Medulla oblongata (tissue), 1 donor: Measurements from ENCODE around the gene SEC22C.
A peak's percentile ranks its signal among the peaks of the same experiment; 100 is the strongest.
"Not testable (repeated sequence)": the region's sequence is repeated elsewhere in the genome, so short reads cannot be mapped to it uniquely, and the experiment has no call there.

ENCODE experiments used
- DNase-seq: peaks from one replicate; pipeline ENCODE4 v3.0.0-alpha.2; 2015; ENCODE audit errors: extremely low spot score

Gene SEC22C

DNA sequence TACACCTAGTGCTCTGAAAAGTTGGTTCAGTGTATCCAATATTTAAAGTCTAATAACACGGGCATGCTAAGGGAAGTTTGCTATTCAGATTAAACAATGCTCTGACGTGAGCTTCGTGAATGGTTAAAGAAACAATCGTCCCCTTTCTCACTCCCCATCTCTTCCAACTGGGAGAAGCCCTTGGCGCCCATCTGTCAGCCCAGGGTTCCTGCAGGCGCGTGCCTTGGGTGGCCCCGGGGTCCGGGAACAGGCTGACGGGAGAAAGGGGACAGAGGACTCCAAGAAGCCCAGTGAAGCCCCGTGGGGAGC, 413 bp downstream of the SEC22C start:
- DNase-seq, result peak; percentile 21

DNA sequence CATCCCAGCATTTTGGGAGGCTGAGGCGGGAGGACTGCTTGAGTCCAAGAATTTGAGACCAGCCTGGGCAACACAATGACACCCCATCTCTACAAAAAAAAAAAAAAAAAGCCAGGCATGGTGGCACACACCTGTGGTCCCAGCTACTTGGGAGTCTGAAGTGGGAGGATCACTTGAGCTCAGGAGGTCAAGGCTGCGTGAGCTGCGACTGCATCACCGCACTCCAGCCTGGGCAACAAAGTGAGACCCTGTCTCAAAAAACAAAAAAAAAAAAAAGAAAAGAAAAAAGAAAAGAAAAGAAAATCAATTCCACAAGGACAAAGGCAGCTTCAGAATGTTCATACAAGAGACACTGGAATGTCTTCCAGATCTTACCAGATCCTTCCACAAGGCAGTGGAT, 2.4 kb downstream of the SEC22C start:
- not testable (repeated sequence) for DNase-seq

DNA sequence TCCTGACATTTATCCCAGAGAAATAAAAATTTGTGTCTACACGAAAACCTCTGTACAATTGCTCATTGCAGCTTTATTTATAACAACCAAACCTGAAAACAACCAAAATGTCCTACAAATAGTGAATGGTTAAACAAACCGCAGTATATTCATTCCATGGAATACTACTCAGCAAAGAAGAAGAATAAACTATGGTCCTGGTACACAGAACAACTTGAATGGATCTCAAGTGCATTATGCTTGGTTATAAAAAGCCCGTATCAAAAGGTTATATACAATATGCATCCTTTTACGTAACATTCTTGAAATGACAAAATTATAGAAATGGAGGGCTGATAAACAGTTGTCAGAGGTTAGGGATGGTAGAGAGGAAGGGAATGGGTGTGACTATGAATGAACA, 3.7 kb downstream of the SEC22C start:
- DNase-seq, result no peak

DNA sequence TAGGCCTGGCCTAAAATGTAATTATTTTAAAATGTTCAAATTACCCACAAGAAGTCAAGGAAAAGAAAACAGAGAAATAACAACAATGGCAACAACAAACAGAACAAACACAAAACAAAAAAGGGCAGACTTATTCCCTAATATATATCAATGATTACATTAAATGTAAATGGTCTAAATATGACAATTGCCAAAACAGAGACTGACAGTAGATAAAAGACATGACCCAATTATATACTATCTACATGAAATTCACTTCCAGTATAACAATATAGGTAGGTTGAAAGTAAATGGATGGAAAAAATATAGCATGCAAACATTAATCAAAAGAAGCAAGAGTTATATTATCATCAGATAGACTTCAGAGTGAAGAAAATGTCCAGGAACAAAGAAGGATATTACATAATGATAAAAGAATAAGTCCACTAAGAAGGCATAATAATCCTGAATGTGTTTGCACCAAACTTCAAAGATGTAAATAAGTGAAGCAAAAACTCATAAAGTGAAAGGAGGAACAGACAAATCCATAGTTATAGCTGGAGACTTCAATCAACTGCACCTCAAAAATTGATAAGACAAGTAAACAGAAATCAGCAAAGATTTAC, 6.5 kb downstream of the SEC22C start:
- DNase-seq, result no peak

DNA sequence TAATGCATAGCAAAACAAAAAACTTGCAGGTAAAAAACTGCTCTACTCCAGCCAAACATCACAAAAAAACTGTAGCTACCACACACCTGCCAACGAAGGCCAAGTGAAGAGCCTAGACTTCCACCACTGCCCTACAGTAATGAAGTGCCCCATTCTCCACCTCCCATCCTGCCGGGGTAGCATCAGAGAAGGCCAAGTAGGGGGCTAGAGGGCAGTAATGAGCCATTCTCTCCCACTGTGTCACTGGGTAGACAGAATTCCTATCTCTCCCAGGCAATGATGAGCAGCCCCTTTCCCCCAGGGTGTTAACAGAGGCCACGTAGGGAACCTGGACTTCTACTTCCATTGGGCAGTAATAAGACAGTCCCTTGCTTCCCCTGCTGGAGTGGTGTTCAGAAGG, 9.5 kb downstream of the SEC22C start:
- peak; percentile 60 for DNase-seq

DNA sequence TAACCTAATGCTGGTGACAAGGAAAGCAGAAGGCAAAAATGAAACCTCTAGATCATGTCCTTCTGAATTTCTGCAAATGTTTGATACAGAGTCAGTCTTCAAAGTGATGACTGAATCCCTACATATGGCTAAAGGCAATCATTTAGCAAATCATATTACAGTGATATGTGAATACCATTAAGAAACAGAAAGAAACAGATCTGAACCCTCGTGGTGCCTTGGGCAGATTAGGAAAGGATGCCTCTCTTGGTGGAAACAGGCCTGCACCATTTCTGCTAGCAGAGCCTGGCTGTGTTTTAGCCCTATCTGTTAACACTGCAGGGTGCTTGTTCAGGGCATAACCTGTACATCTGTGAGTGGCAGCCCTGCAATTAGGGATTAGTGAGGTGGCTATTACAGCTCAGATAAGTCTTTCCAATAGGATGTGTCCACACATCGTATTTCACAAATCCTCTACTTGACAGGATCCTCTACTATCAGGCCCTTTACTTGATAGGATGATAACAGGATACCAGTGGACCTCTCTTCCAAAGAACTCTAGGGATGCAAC, 12.1 kb downstream of the SEC22C start:
- no peak for DNase-seq

DNA sequence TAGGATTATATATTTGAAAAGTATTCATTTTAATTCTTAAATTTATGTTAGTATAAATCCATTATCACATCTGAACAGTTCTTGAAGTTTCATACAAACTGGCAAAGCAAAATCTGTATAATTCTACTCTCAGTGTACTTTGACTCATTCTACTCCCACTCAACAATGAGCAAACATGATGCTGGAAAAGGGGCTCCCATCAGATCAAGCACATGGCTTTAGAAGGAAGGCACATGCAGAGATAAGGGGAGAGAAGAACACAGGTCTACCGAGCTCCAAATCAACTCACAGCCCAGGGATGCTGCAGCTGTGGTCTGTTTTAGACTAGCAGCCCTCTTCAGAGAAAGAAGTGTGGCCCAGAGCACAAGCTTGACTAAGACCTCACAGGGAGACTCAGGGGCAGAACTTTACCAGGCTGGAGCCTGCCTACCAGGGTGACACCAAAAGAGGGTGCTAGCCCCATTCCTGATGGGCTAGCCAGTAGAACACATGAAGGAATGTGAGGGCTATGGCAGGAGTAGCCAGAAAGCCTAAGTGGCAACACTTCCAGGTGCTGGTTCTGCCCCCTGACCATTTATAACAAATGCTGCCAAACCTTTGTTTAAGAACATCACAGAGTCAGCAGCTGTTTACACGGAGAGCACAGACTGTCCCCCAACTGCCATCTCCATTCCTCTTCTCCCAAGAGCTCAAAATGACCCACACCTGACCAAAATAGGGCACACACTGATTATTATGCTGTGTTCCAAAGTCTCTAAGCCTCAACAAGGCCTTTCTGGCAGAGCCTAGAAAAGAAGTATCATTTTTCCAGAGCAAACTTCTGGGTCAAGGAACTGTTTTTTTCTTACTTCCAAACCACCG, 19.5 kb downstream of the SEC22C start:
- no peak for DNase-seq

DNA sequence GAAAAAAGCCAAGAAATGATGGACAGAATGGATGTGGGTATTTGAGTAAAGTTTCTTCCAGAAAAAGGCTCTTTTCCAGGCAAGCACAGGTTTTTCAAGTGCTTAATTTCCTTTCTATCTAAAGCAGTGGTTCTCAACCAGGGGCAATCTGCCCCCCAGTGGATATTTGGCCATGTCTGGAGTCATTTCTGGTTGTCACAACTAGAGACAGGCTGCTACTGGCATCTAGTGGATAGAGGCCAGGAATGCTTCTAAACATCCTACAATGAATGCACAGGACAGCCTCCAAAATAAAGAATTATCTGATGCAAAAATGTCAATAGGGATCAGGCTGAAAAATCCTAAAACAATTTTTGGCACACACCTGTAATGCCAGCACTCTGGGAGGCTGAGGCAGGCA, 23.9 kb downstream of the SEC22C start:
- no peak for DNase-seq

DNA sequence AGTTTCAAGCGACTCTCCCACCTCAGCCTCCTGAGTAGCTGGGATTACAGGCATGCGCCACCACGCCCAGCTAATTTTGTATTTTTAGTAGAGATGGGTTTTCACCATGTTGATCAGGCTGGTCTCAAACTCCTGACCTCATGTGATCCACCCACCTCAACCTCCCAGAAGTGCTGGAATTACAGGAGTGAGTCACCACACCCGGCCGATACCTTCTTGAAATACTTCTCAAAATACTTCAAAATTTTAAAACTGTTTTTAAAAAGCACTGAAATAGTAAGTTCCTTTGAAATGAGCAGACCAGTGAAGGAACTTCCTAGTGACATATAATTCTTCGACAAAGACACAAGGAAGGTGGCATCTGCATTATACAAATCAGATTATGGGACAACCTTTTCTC, 24.9 kb downstream of the SEC22C start:
- not testable (repeated sequence) for DNase-seq

DNA sequence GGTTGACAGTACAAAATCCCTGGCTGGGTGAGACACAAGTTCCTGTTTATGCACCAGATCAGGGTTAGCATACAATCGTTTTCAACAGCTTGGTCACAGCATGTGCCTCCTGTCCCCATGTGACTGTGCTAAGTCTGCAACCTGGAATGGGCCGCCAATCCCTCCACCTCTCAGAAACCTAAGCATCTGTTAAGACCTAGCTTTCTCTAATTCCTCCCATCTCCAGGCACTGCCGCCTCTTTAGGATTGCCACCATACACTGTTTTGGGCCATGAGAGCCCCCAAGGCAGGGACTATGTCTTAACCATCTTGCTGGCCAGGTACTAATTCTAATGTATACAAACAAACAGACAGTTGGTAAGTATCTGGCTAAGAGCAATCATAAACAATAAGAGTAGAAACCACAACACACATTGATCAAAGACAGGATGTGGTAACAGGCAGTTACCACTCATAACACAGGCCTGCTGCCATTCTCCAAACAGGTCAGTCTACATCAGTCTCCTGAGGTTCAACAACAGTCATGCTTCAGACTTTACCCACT, 25.6 kb downstream of the SEC22C start:
- no peak for DNase-seq

DNA sequence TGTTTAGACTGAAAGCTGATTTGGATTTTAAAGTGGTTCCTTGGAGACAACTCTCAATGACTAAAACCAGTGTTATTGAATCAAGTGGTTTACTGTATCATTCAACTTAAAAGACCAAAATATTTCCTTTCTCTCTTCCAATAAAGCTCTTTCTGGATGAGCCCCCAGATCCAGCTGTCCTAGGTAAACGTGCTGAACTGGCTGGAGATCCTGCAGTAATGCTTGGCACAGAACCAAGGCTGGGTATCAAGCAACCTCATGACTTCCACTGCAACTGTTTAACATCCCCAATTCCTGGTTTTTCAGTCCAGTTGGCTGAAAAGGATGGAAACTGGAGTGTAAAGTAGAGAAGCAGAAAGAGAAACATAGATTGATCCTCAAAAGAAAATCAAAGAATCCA, 28.9 kb downstream of the SEC22C start:
- no peak for DNase-seq

DNA sequence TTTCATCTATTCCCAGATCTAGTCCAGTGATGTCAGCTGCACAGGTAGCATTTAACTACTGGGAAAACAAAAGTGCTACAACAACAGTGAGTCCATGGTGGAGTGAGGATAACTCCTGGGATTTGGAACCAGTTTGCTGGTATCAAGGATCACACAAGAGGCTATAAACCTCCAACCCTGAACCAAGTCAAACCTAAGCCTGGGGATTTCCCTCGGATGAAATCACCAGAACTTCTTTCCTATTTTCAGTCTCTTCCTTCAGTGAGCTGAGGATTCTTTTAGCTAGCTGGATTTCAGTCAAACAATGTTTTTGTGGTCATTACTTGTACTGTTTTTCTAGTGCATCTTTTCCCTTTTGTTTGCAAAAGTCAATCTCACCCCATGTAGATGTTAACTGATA, 31.5 kb downstream of the SEC22C start:
- no peak for DNase-seq

DNA sequence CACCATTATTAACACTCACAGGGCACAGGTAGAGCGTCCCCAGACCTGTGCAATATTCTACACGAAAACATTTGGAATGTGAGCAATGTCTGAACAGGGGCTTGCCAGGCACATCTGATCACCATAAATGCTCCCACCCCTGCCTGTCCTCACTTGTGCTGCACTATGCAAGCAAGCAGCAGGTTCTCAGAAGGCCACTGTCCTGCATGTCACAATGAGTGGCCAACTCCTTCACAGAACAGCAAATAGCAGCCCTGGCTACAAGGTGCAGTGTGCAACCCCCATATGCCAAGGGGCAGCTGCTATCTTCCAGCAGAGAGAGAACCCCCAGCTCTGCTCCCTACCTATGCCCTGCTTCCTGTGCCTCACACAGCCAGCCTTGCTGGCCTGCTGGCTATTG, 32.6 kb downstream of the SEC22C start:
- DNase-seq, result no peak

DNA sequence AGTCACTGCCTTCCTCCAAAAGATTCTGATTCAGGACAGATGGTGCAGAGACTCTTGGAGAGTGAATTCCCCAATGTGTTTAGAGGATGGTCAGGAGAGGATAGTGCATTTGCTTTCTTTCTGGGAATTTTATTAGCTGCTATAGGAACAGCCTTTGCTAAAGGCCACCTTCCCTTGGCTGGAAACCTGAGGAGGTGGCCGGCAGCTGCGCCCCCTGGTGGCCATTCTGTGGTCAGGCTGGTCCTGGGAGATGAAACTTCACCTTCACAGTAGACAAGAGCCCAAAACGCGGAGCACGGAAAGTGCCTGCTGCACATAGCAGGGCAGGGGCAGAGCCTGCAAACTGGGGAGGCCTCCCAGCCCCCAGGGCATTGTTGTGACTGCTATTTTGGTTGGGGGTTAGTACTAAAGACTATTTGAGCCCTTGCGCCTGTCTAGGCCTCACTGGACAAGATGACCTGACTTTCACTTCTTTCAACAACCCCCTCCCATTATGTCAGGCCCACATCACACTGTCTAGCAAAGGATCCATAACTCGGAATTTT, 34.3 kb downstream of the SEC22C start:
- peak; percentile 57 for DNase-seq

DNA sequence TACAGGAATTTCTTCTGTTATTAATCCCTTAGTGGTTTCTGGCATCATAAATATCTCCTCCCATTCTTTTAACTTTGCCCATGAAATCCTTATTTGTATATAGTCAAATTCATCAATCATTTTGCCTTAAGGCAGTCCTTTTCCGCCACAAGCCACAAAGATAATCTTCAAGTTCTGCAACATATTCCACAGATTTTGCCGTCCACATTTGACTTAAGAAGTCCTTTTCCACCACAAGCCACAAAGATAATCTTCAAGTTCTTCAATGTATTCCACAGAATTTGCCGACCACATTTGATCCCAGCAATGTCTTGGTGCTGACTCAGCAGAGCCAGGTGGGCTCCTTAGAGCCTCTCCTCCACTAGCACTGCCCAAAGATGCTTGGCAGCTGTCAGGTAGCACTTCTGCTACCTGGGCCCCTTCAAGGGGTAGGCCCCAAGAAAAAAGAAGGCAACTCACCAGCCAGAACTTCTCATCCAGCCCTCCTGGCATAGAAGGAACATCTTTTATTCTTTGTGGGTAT, 35.0 kb downstream of the SEC22C start:
- no peak for DNase-seq

DNA sequence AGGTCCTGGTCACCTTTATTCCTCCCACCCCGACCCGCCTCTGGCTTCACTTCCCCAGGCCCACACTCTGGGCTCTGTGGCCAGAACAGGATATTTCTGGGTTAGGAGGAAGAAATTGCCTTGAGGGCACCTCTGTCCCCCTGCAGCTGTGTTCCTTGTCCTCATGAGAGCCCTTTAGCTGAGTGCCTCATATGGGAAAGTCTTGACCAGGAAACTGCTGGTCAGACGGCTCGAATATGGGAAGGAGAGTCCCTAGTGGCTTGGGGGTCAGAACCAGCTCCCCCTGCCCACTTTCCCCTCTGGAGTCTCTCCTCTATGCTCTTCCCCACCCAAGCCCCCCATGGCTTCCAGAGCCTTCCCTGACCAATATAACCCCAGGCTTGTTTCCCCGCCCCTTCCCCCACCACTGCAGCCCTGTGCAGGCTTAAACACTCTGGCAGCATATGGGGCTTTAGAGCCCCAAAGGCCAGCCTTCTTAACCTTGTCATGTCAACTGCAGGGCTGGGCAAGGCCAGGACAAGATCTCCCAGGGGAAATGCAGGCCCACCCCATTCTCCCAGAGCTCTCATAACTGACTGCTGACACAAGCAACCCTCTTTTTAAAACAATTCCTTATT, 36.4 kb downstream of the SEC22C start:
- DNase-seq, result no peak

DNA sequence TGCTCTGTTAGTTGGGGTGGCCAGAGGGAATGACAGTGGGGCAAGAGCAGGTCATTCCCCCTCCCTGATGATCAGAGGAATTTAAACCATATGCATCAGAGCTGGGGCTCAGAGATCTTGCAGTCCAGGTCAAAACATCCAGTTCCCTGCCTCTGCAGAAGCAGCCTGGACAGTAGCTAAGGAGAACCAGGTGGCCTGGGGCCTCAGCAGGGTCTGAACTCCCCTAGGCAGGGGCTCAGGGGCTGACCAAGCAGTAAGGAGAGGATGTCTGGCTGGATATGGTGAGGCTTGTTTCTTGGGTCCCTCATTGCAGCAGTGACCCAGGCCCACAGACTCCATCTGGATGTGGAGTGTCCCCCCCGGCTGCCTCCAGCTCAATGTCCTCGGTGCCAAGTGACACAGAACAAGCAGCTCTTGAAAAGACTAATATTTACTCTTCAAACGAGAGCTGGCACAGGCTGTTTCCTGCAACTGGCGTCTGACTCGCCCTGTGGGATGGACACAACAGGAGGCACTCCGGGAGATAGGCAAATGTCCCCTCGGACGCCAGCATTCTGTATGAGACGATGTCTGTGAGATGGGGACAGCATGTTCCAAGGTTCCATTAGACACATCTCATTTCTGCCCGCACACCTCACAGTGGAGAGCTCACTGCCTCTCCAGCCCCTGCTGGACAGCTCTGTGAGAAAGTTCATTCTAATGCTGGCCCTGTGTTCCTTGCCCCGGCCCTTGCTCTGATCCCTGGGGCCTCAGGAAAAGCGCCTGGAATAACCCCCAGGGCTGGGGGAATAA, 37.1 kb downstream of the SEC22C start:
- DNase-seq, result no peak

DNA sequence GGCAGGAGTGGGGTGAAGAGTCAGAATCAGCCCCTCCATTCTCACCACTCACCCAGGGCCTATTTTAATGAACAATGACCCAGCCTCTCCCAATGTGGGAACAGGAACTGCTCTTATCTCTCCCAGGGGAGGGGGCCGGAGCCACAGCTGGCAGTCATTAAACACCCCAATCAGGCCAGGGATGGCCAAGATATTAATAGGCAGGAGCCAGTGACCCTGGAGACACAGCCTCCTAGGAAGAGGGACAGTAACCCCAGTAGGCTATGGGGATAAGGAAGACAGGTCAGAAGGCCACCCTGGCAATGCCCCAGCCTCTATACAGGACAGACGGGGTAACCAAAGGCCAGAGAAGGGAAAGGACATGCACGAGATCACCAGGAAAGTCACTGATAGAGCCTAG, 40.7 kb downstream of the SEC22C start:
- DNase-seq, result no peak

DNA sequence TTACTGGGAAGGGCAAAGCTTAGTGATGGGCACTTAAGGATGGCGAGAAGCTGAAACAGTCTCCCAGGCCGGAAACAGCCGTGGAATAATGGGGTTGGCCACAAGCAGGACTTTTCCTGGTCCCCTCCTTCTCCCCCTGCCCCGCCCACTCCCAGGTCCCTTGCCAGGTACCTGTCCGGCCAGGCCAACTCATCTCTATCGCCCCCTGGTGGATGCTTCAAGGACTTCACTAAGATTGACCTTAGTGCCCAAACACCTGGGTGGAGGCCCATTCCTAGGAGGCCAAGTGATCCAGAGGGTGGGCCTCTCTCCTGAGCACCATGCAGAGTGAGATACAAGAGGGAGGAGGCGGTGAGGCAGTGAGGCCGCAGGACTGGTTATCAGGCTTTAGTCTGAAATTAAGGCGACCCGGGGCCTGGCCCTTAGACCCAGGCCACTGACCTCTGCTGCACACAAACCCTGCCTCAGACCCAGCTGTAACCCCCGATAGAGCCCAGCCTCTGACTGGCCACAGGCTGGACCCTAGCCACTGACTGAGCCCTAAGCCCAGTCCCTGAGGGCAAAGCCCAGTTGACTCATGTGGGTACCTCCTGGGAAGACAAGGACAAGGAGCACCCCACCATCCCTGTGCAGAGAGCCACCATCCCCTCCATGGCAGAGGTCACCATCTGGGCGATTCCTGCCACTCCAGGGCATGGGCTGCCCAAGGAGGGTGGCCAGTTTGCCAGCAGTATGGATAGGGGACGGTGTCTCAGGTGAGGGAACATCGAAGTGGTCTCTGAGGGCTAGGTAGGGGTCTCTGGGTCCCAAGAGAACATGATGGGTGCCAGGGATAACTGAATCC, 41.7 kb downstream of the SEC22C start:
- DNase-seq, result no peak

DNA sequence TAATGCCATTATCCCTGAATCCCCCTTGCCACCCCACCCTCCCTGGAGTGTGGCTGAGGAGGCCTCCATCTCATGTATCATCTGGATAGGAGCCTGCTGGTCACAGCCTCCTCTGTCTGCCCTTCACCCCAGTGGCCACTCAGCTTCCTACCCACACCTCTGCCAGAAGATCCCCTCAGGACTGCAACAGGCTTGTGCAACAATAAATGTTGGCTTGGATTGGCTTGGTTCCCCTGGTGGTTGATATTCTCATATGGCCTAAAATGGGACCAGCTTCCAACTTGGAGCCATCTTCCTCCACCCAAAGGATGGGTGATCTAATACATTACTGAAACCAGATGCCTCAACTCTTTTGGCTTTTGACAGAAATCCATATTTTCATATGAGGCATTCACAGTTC, 44.4 kb downstream of the SEC22C start:
- DNase-seq, result no peak
